ENCODE results near the gene SLC31A1. TPM values are rescaled to one million over a fixed set of nuclear protein-coding genes. Genes with fewer than 3 reads are reported as not detected.
A peak's percentile ranks its signal among the peaks of the same experiment; 100 is the strongest.

The SLC31A1 gene
- total RNA-seq, 1 donor, result 45.2 TPM

- no peak overlapping the region for H3K27ac ChIP-seq (ENCODE audit: low read depth, low read length)
- peaks cover 5% of the 10 kb centered on the region for H3K4me1 ChIP-seq (ENCODE audit: insufficient read depth, low read length)
- no peak overlapping the region for H2AFZ ChIP-seq (ENCODE audit: low read length)
- DNase-seq (ENCODE audit: insufficient read length, low spot score, missing footprints), result peak; percentile 29
- H3K4me2 ChIP-seq (ENCODE audit: insufficient read depth, low read length), result no peak overlapping the region
- no peaks in the 10 kb centered on the region for H4K20me1 ChIP-seq (ENCODE audit: insufficient read depth, low read length)
- H3K36me3 ChIP-seq (ENCODE audit: insufficient read depth, low read length), result peaks cover 56% of the 10 kb centered on the region
- H3K79me2 ChIP-seq (ENCODE audit: insufficient read depth, low read length), result peaks cover 22% of the 10 kb centered on the region
- H3K9me3 ChIP-seq (ENCODE audit: low read depth, low read length), result no peaks in the 10 kb centered on the region
- no peak overlapping the region for H3K4me3 ChIP-seq (ENCODE audit: insufficient read depth, low read length)
- no peak for TF ChIP-seq CTCF (IDR thresholded peaks at IDR 0.05; ENCODE audit: extremely low read depth, low read depth, low read length)
- H3K27me3 ChIP-seq (ENCODE audit: insufficient read depth, low read length), result no peaks in the 10 kb centered on the region
Measured at GRCh38 chr9:113269355-113269754, 48.0 kb downstream of the SLC31A1 start.

GRCh38 chr9:113269871-113270270 lies 48.5 kb downstream of the SLC31A1 start:
- H3K9me3 ChIP-seq (ENCODE audit: low read depth, low read length), result no peaks in the 10 kb centered on the region
- no peak for TF ChIP-seq CTCF (IDR thresholded peaks at IDR 0.05; ENCODE audit: extremely low read depth, low read depth, low read length)
- DNase-seq (ENCODE audit: insufficient read length, low spot score, missing footprints), result no peak

GRCh38 chr9:113274474-113275156 lies 53.3 kb downstream of the SLC31A1 start:
- Histone ChIP-seq H3K4me1 (ENCODE audit: insufficient read depth, low read length) (peaks cover 16% of the 10 kb centered on the region), H4K20me1 (ENCODE audit: insufficient read depth, low read length) (no peaks in the 10 kb centered on the region), H3K36me3 (ENCODE audit: insufficient read depth, low read length) (peaks cover 60% of the 10 kb centered on the region), H3K4me2 (ENCODE audit: insufficient read depth, low read length) (peak overlapping the region; percentile 95), H3K27ac (ENCODE audit: low read depth, low read length) (peak overlapping the region; percentile 98), H3K9me3 (ENCODE audit: low read depth, low read length) (no peaks in the 10 kb centered on the region), H3K4me3 (ENCODE audit: insufficient read depth, low read length) (peak overlapping the region; percentile 99), H3K79me2 (ENCODE audit: insufficient read depth, low read length) (peaks cover 53% of the 10 kb centered on the region), H2AFZ (ENCODE audit: low read length) (peak overlapping the region; percentile 92), H3K27me3 (ENCODE audit: insufficient read depth, low read length) (no peaks in the 10 kb centered on the region)
- peak; percentile 66 for DNase-seq (ENCODE audit: insufficient read length, low spot score, missing footprints)
- TF ChIP-seq CTCF (IDR thresholded peaks at IDR 0.05; ENCODE audit: extremely low read depth, low read depth, low read length), result peak; percentile 69

More at GRCh38 chr9:113269871-113270270, 48.5 kb downstream of the SLC31A1 start:
- Histone ChIP-seq H3K4me1 (ENCODE audit: insufficient read depth, low read length) (peaks cover 9% of the 10 kb centered on the region), H2AFZ (ENCODE audit: low read length) (no peak overlapping the region), H3K4me2 (ENCODE audit: insufficient read depth, low read length) (no peak overlapping the region), H3K4me3 (ENCODE audit: insufficient read depth, low read length) (no peak overlapping the region), H3K36me3 (ENCODE audit: insufficient read depth, low read length) (peaks cover 56% of the 10 kb centered on the region), H4K20me1 (ENCODE audit: insufficient read depth, low read length) (no peaks in the 10 kb centered on the region), H3K27me3 (ENCODE audit: insufficient read depth, low read length) (no peaks in the 10 kb centered on the region), H3K27ac (ENCODE audit: low read depth, low read length) (no peak overlapping the region), H3K79me2 (ENCODE audit: insufficient read depth, low read length) (peaks cover 26% of the 10 kb centered on the region)

Data from osteoblast (primary cell).